Measurements from ENCODE around the gene MMP1. TPM values are rescaled to one million over a fixed set of nuclear protein-coding genes. Genes with fewer than 3 reads are reported as not detected.

The MMP1 gene
- total RNA-seq, 1 experiment from 2014 or later: 0.35 TPM

- ChIA-PET CTCF (interaction anchor here (1.1 to 3.1 kb wide), 4 partner anchors 11 to 498 kb away, joined by 3 to 13 read pairs (median 4); no protein-coding TSS in a partner anchor), POLR2A (interaction anchor here (1.0 kb wide), 1 partner anchor 11 kb away, joined by 4 read pairs; no protein-coding TSS in a partner anchor)
- Mint-ChIP-seq H3K4me1 (ENCODE audit: insufficient read depth, unreplicated experiment) (peaks cover 4% of the 10 kb centered on the region), H3K27ac (ENCODE audit: low read depth, unreplicated experiment) (no peak overlapping the region), H3K27me3 (ENCODE audit: insufficient read depth, unreplicated experiment) (no peaks in the 10 kb centered on the region), H3K9me3 (ENCODE audit: unreplicated experiment) (no peaks in the 10 kb centered on the region), H3K36me3 (ENCODE audit: insufficient read depth, unreplicated experiment) (no peaks in the 10 kb centered on the region), H3K4me3 (ENCODE audit: unreplicated experiment) (no peak overlapping the region)
- no peak for DNase-seq (ENCODE audit: unreplicated experiment)
- TF ChIP-seq, protein P1, sequence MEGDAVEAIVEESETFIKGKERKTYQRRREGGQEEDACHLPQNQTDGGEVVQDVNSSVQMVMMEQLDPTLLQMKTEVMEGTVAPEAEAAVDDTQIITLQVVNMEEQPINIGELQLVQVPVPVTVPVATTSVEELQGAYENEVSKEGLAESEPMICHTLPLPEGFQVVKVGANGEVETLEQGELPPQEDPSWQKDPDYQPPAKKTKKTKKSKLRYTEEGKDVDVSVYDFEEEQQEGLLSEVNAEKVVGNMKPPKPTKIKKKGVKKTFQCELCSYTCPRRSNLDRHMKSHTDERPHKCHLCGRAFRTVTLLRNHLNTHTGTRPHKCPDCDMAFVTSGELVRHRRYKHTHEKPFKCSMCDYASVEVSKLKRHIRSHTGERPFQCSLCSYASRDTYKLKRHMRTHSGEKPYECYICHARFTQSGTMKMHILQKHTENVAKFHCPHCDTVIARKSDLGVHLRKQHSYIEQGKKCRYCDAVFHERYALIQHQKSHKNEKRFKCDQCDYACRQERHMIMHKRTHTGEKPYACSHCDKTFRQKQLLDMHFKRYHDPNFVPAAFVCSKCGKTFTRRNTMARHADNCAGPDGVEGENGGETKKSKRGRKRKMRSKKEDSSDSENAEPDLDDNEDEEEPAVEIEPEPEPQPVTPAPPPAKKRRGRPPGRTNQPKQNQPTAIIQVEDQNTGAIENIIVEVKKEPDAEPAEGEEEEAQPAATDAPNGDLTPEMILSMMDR (IDR thresholded peaks at IDR 0.05; ENCODE audit: unreplicated experiment): no peak
- intact Hi-C loops (cut with micrococcal nuclease): no loop called here
- BruUV-seq (replicated peaks): no TSS peak
Observed at GRCh38 chr11:102791271-102792036, 6.5 kb downstream of the MMP1 start.

- Mint-ChIP-seq H3K4me3 (ENCODE audit: unreplicated experiment) (no peak overlapping the region), H3K27me3 (ENCODE audit: insufficient read depth, unreplicated experiment) (no peaks in the 10 kb centered on the region), H3K27ac (ENCODE audit: low read depth, unreplicated experiment) (no peak overlapping the region), H3K36me3 (ENCODE audit: insufficient read depth, unreplicated experiment) (no peaks in the 10 kb centered on the region), H3K4me1 (ENCODE audit: insufficient read depth, unreplicated experiment) (peaks cover 3% of the 10 kb centered on the region), H3K9me3 (ENCODE audit: unreplicated experiment) (peaks cover 7% of the 10 kb centered on the region)
- DNase-seq (ENCODE audit: unreplicated experiment): no peak
- ChIA-PET POLR2A (interaction anchor here (0.6 to 1.2 kb wide), 2 partner anchors 8 to 14 kb away, joined by 3 read pairs; partner anchors contain the start of gene MMP10), CTCF (interaction anchor here (1.5 kb wide), 1 partner anchor 54 kb away, joined by 4 read pairs; no protein-coding TSS in a partner anchor)
- no TSS peak for BruUV-seq (replicated peaks)
- intact Hi-C loops (cut with micrococcal nuclease): no loop called here
- TF ChIP-seq, protein P1 (IDR thresholded peaks at IDR 0.05; ENCODE audit: unreplicated experiment): no peak
Observed at GRCh38 chr11:102788334-102788995, 9.5 kb downstream of the MMP1 start.

GRCh38 chr11:102784380-102784779 is 13.6 kb downstream of the MMP1 start:
- POLR2A ChIA-PET: interaction anchor here (0.8 to 2.6 kb wide), 6 partner anchors 8 to 160 kb away, joined by 3 to 11 read pairs (median 5); no protein-coding TSS in a partner anchor

More at GRCh38 chr11:102784380-102784779, 13.6 kb downstream of the MMP1 start:
- no TSS peak for BruUV-seq (replicated peaks)
- H3K27me3 Mint-ChIP-seq (ENCODE audit: insufficient read depth, unreplicated experiment): no peaks in the 10 kb centered on the region
- H3K36me3 Mint-ChIP-seq (ENCODE audit: insufficient read depth, unreplicated experiment): no peaks in the 10 kb centered on the region
- H3K27ac Mint-ChIP-seq (ENCODE audit: low read depth, unreplicated experiment): no peak overlapping the region
- no peak for DNase-seq (ENCODE audit: unreplicated experiment)
- no peak overlapping the region for H3K4me3 Mint-ChIP-seq (ENCODE audit: unreplicated experiment)
- peaks cover 7% of the 10 kb centered on the region for H3K9me3 Mint-ChIP-seq (ENCODE audit: unreplicated experiment)
- H3K4me1 Mint-ChIP-seq (ENCODE audit: insufficient read depth, unreplicated experiment): peaks cover 13% of the 10 kb centered on the region
- CTCF ChIA-PET: interaction anchor here (0.6 to 3.1 kb wide), 8 partner anchors 9 to 270 kb away, joined by 3 to 12 read pairs (median 4); no protein-coding TSS in a partner anchor
- TF ChIP-seq, protein P1 (IDR thresholded peaks at IDR 0.05; ENCODE audit: unreplicated experiment): no peak
- intact Hi-C loops (cut with micrococcal nuclease): no loop called here

Data from MCF 10A (cell line).